Panc1 (cell line): ENCODE measurements around the gene LBR. TPM values are rescaled to one million over a fixed set of nuclear protein-coding genes. Genes with fewer than 3 reads are reported as not detected.

ENCODE experiments used
- ATAC-seq: fragments of 200-7000 bp; cut with Tn5 transposase; 2 replicates; pipeline ENCODE4 v1.9.1; 2020; ENCODE audit warnings: mild to moderate bottlenecking, moderate library complexity
- BruUV-seq: library from RNA; stranded (reverse); fragments of 400-500 nt; replicated peaks from 2 replicates; lab custom pipeline; 2021; lab: Mats Ljungman, UMichigan
- CTCF ChIA-PET: fragments of 300-600 bp; sonication (Branson Sonifier 250); formaldehyde crosslinking; loops from one replicate; lab custom pipeline; 2022; ENCODE audit warnings: antibody characterized with exemption; lab: Charles Lee
- POLR2A ChIA-PET: fragments of 300-600 bp; sonication (Branson Sonifier 250); formaldehyde crosslinking; loops from one replicate; lab custom pipeline; 2022; ENCODE audit warnings: antibody characterized with exemption; lab: Charles Lee
- DNase-seq: peaks from one replicate; pipeline ENCODE4 v3.0.0-alpha.2; 2010; ENCODE audit warnings: low read depth, low spot score
- H3K27ac ChIP-seq: 2 replicates; pipeline ENCODE4 v1.5.1; 2011; ENCODE audit warnings: mild to moderate bottlenecking, low read length, inconsistent platforms
- H3K27me3 ChIP-seq: fragments of 200-500 bp; sonication (Bioruptor generic); 2 replicates; pipeline ENCODE4 v1.6.0; 2014; ENCODE audit warnings: low read length, inconsistent platforms; ENCODE audit not compliant: control insufficient read depth, insufficient read depth
- H3K36me3 ChIP-seq: fragments of 200-500 bp; sonication (Bioruptor generic); 2 replicates; pipeline ENCODE4 v1.5.1; 2014; ENCODE audit warnings: inconsistent platforms, mild to moderate bottlenecking, low read length, moderate library complexity; ENCODE audit not compliant: control insufficient read depth, insufficient read depth
- H3K4me1 ChIP-seq: 2 replicates; pipeline ENCODE4 v1.5.1; 2011; ENCODE audit warnings: inconsistent platforms, mild to moderate bottlenecking, low read length, moderate library complexity; ENCODE audit not compliant: control insufficient read depth, insufficient read depth
- H3K4me3 ChIP-seq, 2 experiments: 2 replicates each; pipeline ENCODE4 v1.5.1; 2011 to 2012; ENCODE audit warnings: low read depth in 2 of 2, low read length in 2 of 2, mild to moderate bottlenecking in 2 of 2, inconsistent platforms in 1 of 2, moderate library complexity in 1 of 2
- H3K9me3 ChIP-seq: fragments of 200-500 bp; sonication (Bioruptor generic); 2 replicates; pipeline ENCODE4 v1.5.1; 2014; ENCODE audit warnings: low read depth, mild to moderate bottlenecking, inconsistent platforms, low read length, moderate library complexity; ENCODE audit not compliant: control insufficient read depth, insufficient read depth
- POLR2AphosphoS5 ChIP-seq: IDR thresholded peaks from 2 replicates; pipeline ENCODE4 v1.6.1; 2012; ENCODE audit warnings: mild to moderate bottlenecking, low read depth, low read length, moderate library complexity
- SIN3A ChIP-seq: IDR thresholded peaks from 2 replicates; pipeline ENCODE4 v1.6.1; 2012; ENCODE audit warnings: low read depth, mild to moderate bottlenecking, low read length, moderate library complexity, borderline replicate concordance; ENCODE audit not compliant: insufficient read depth
- TCF7L2 ChIP-seq: IDR thresholded peaks from 2 replicates; pipeline ENCODE4 v1.6.1; 2011; ENCODE audit warnings: mild to moderate bottlenecking, low read depth, low read length, inconsistent platforms
- in situ Hi-C: cut with HindIII; loops from 2 replicates; pipeline ENCODE4 v1.10.0; 2016; ENCODE audit warnings: low sequenced_read_pairs, low pct_unique_long_range_greater_than_20kb
- intact Hi-C: fragments of 100-400 bp; cut with micrococcal nuclease; formaldehyde crosslinking; loops from one replicate; pipeline ENCODE4 v1.10.0; 2022; ENCODE audit not compliant: unreplicated experiment
- total RNA-seq: library from RNA; stranded (reverse); gene quantifications from one replicate; pipeline ENCODE4 v1.2.1, GENCODE V29; 2021; ENCODE audit not compliant: unreplicated experiment
- TF ChIP-seq, protein P1 (sequence below), 2 experiments: IDR thresholded peaks; 2 replicates each; pipeline ENCODE4 v1.6.1; 2011 to 2012; ENCODE audit warnings: low read depth in 2 of 2, control low read depth in 1 of 2, low read length in 1 of 2, mild to moderate bottlenecking in 1 of 2, moderate library complexity in 1 of 2; ENCODE audit not compliant: insufficient read depth in 1 of 2
- TF ChIP-seq, protein P2 (sequence below): fragments of 450-650 bp; IDR thresholded peaks from 2 replicates; pipeline ENCODE4 v1.5.1; 2017; ENCODE audit warnings: mild to moderate bottlenecking

LBR gene
- total RNA-seq, 1 experiment from 2014 or later, result 58.2 TPM

DNA sequence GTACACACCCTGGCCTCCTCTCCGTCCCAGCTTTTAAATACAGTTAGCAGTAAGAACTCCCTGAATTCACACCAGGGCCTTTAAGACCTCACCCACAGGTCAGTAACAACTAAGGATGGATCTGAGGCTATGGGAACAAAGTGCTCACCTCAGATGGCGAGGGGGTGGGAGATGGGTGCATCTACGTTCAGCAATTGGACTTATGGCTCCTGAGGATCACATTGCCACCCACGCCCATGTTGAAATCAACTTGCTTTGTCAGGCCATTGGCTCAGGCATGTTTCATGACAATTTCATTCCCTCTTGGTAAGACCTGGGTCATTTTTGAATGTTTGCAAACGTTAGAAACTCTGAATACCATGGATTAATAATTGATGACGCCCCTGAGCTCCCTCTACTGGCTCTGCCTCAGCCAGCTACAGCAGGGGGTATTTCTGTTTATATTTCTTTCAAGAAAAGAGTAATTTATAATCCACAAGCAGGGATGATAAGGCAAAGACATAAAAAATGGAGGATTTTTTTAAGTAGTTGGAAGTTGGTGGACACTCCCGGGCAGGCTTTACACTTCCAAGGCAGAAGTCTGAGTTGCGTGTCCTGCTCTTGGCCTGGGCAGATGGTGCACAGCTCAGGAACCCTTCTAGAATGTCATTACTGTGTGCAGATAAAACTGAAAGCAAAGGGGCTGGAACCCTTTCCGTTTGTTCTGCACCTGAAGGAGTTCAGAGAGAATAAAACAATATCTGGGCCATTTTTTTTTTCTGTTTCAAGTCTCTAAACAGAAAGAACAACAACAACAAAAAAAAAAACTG is 13.7 kb upstream of the LBR start:
- in situ Hi-C loops (no loop called here), intact Hi-C loops (no loop called here)
- no TSS peak for BruUV-seq
- CTCF ChIA-PET, result no interaction called here
- no peak overlapping the region for H3K4me3 ChIP-seq
- POLR2A ChIA-PET, result no interaction called here
- no peak for DNase-seq
- no peak for ATAC-seq
- H3K9me3 ChIP-seq, result no peaks in the 10 kb centered on the region
- no peaks in the 10 kb centered on the region for H3K36me3 ChIP-seq
- no peaks in the 10 kb centered on the region for H3K27me3 ChIP-seq
- no peak overlapping the region for H3K27ac ChIP-seq
- TF ChIP-seq, protein P1, sequence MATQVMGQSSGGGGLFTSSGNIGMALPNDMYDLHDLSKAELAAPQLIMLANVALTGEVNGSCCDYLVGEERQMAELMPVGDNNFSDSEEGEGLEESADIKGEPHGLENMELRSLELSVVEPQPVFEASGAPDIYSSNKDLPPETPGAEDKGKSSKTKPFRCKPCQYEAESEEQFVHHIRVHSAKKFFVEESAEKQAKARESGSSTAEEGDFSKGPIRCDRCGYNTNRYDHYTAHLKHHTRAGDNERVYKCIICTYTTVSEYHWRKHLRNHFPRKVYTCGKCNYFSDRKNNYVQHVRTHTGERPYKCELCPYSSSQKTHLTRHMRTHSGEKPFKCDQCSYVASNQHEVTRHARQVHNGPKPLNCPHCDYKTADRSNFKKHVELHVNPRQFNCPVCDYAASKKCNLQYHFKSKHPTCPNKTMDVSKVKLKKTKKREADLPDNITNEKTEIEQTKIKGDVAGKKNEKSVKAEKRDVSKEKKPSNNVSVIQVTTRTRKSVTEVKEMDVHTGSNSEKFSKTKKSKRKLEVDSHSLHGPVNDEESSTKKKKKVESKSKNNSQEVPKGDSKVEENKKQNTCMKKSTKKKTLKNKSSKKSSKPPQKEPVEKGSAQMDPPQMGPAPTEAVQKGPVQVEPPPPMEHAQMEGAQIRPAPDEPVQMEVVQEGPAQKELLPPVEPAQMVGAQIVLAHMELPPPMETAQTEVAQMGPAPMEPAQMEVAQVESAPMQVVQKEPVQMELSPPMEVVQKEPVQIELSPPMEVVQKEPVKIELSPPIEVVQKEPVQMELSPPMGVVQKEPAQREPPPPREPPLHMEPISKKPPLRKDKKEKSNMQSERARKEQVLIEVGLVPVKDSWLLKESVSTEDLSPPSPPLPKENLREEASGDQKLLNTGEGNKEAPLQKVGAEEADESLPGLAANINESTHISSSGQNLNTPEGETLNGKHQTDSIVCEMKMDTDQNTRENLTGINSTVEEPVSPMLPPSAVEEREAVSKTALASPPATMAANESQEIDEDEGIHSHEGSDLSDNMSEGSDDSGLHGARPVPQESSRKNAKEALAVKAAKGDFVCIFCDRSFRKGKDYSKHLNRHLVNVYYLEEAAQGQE (IDR thresholded peaks at IDR 0.05; ENCODE audit: insufficient read depth in 1 of 2, low read depth in 2 of 2, low read length in 1 of 2), result no peak
- TF ChIP-seq, protein P2, sequence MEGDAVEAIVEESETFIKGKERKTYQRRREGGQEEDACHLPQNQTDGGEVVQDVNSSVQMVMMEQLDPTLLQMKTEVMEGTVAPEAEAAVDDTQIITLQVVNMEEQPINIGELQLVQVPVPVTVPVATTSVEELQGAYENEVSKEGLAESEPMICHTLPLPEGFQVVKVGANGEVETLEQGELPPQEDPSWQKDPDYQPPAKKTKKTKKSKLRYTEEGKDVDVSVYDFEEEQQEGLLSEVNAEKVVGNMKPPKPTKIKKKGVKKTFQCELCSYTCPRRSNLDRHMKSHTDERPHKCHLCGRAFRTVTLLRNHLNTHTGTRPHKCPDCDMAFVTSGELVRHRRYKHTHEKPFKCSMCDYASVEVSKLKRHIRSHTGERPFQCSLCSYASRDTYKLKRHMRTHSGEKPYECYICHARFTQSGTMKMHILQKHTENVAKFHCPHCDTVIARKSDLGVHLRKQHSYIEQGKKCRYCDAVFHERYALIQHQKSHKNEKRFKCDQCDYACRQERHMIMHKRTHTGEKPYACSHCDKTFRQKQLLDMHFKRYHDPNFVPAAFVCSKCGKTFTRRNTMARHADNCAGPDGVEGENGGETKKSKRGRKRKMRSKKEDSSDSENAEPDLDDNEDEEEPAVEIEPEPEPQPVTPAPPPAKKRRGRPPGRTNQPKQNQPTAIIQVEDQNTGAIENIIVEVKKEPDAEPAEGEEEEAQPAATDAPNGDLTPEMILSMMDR, result peak; percentile 50; the same call in 1 of the 2 replicates
- H3K4me1 ChIP-seq, result no peaks in the 10 kb centered on the region

DNA sequence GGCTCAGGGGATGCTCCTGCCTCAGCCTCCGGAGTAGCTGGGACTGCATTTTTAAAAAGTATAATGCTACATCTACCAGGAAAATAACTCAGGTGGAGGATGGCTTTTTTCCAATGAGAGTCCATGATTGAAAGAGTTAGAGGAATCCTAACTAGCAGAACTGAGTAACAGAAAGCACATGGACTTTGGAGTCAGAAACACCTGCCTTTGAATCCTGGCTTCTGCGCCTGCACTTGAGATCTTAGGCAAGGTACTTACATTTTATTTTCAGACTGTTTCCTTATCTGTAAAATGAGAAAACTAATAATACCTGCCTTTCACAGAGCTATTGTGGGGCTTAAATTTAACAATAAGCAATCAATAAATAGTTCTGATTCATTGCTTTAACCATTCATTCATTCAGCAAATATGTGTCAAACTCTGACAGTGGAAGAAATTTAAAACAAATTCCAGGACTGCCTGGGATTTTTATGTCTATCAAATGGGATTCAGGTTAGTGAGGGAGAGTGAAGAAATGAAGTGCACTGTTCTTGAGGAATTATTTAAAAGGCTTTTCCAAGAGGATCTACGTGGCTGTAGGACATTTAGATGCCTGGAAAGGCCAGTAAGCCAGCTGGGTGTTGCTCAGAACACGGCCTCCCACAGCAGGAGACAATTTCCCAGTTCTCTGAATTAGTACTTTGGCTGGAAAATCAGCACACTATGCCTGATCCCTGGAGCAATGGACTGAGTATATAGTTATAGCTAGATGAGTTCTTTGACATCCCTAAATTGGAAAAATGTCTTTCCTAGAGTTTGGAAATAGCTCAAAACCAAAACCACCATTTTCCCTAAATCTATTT is 12.8 kb upstream of the LBR start:
- Histone ChIP-seq H3K27me3 (no peaks in the 10 kb centered on the region), H3K4me1 (no peaks in the 10 kb centered on the region), H3K36me3 (no peaks in the 10 kb centered on the region), H3K27ac (no peak overlapping the region), H3K9me3 (no peaks in the 10 kb centered on the region), H3K4me3 (no peak overlapping the region)
- CTCF ChIA-PET, result no interaction called here
- POLR2A ChIA-PET, result interaction anchor here (0.6 kb wide), 1 partner anchor 98 kb away, joined by 3 read pairs; no protein-coding TSS in a partner anchor
- intact Hi-C loops (no loop called here), in situ Hi-C loops (no loop called here)
- TF ChIP-seq, protein P1 (IDR thresholded peaks at IDR 0.05; ENCODE audit: insufficient read depth in 1 of 2, low read depth in 2 of 2, low read length in 1 of 2), result no peak
- TF ChIP-seq SIN3A (no peak), TCF7L2 (no peak), POLR2AphosphoS5 (no peak)
- TF ChIP-seq, protein P2, result no peak
- no TSS peak for BruUV-seq
- no peak for ATAC-seq
- DNase-seq, result no peak
